ENCODE data around the gene PKHD1. TPM values are rescaled to one million over a fixed set of nuclear protein-coding genes. Genes with fewer than 3 reads are reported as not detected.

Gene PKHD1
- total RNA-seq, 1 experiment from 2014 or later = 0.40 TPM

DNA sequence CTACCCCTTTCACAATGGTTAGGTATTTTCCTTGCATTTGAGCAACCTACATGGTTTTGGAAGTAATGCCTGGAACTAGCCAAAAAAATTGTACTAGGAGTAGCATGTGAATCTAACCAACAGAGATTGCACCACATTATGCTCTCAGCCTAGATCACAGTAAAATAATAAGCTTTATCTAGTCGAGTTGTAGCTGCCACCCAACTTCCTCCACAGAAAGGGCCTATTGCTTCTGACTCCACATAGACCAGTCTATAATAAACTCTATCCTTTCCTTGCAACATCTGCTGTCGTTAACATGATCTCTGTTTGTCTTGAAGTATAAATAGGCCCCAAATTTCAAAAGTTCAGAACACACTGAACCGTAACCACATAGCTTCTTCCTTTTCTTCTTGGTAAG lies 375.5 kb downstream of the PKHD1 start:
- CTCF ChIA-PET = no interaction called here
- no peak overlapping the region for H2AFZ ChIP-seq (ENCODE audit: low read length)
- no peak overlapping the region for H3K4me3 ChIP-seq (ENCODE audit: low read length)
- H3K9ac ChIP-seq (ENCODE audit: low read length) = no peak overlapping the region
- intact Hi-C loops (cut with micrococcal nuclease) = no loop called here
- TF ChIP-seq EZH2 (IDR thresholded peaks at IDR 0.05; ENCODE audit: low read length, unreplicated experiment) (no peak), EZH2phosphoT487 (IDR thresholded peaks at IDR 0.05; ENCODE audit: borderline replicate concordance, low read length) (no peak)
- TF ChIP-seq, protein P1, sequence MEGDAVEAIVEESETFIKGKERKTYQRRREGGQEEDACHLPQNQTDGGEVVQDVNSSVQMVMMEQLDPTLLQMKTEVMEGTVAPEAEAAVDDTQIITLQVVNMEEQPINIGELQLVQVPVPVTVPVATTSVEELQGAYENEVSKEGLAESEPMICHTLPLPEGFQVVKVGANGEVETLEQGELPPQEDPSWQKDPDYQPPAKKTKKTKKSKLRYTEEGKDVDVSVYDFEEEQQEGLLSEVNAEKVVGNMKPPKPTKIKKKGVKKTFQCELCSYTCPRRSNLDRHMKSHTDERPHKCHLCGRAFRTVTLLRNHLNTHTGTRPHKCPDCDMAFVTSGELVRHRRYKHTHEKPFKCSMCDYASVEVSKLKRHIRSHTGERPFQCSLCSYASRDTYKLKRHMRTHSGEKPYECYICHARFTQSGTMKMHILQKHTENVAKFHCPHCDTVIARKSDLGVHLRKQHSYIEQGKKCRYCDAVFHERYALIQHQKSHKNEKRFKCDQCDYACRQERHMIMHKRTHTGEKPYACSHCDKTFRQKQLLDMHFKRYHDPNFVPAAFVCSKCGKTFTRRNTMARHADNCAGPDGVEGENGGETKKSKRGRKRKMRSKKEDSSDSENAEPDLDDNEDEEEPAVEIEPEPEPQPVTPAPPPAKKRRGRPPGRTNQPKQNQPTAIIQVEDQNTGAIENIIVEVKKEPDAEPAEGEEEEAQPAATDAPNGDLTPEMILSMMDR (conservative IDR thresholded peaks at IDR 0.05; ENCODE audit: low read depth, low read length) = no peak
- POLR2A ChIA-PET (ENCODE audit: unreplicated experiment) = no interaction called here
- ATAC-seq (no peak), DNase-seq (no peak)
- no peaks in the 10 kb centered on the region for H3K36me3 ChIP-seq (ENCODE audit: low read depth, low read length)
- no peaks in the 10 kb centered on the region for H3K9me2 ChIP-seq (replicated peaks; ENCODE audit: low read length)
- peaks cover 7% of the 10 kb centered on the region; the same call in 1 of the 2 replicates for H3K4me1 ChIP-seq (ENCODE audit: insufficient read depth, low read length)
- H3K27me3 ChIP-seq (ENCODE audit: low read length) = no peaks in the 10 kb centered on the region
- no peak overlapping the region for H3K27ac ChIP-seq (ENCODE audit: low read length)
- no peak overlapping the region for H3K4me2 ChIP-seq (ENCODE audit: low read length)
- BruUV-seq (replicated peaks) = no TSS peak
- no peaks in the 10 kb centered on the region for H3K79me2 ChIP-seq (ENCODE audit: low read length)
- H3K9me3 ChIP-seq (ENCODE audit: low read length) = no peaks in the 10 kb centered on the region
- H4K20me1 ChIP-seq (ENCODE audit: low read length) = no peaks in the 10 kb centered on the region
- no peaks in the 10 kb centered on the region for H3F3A ChIP-seq (ENCODE audit: low read length, unreplicated experiment)

DNA sequence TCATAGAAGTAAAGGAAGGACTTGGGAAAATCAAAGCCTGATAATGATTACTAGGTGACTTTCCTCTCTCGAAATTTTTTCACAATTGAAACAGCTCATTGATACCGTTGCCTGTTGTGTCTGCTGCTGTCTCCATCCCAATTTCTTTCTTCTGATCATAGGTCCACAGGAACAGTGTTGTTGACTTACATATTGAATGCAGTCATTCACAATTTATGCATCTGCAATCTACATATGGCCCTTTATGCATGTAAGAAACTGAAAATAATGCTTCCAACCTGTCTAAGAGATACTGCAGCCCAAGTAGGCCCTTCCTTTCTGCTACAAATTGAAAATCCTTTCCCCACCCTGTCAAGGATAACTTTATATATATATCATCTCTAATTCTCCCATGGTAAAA lies 381.3 kb downstream of the PKHD1 start:
- intact Hi-C loops (cut with micrococcal nuclease) = no loop called here
- no peaks in the 10 kb centered on the region for H3K27me3 ChIP-seq (ENCODE audit: low read length)
- H3K27ac ChIP-seq (ENCODE audit: low read length) = no peak overlapping the region
- no peak for ATAC-seq
- ChIA-PET CTCF (no interaction called here), POLR2A (ENCODE audit: unreplicated experiment) (interaction anchor here (0.5 kb wide), 2 partner anchors 402 to 447 kb away, joined by 3 to 4 read pairs; no protein-coding TSS in a partner anchor)
- BruUV-seq (replicated peaks) = no TSS peak
- H3K36me3 ChIP-seq (ENCODE audit: low read depth, low read length) = no peaks in the 10 kb centered on the region
- no peak for DNase-seq
- H3K4me3 ChIP-seq (ENCODE audit: low read length) = no peak overlapping the region
- H3K4me1 ChIP-seq (ENCODE audit: insufficient read depth, low read length) = peaks cover 21% of the 10 kb centered on the region
- H3K9ac ChIP-seq (ENCODE audit: low read length) = no peak overlapping the region
- H3F3A ChIP-seq (ENCODE audit: low read length, unreplicated experiment) = no peaks in the 10 kb centered on the region
- no peak overlapping the region for H2AFZ ChIP-seq (ENCODE audit: low read length)
- TF ChIP-seq, protein P1 (conservative IDR thresholded peaks at IDR 0.05; ENCODE audit: low read depth, low read length) = no peak
- TF ChIP-seq EZH2phosphoT487 (IDR thresholded peaks at IDR 0.05; ENCODE audit: borderline replicate concordance, low read length) (no peak), EZH2 (IDR thresholded peaks at IDR 0.05; ENCODE audit: low read length, unreplicated experiment) (no peak)
- H3K9me3 ChIP-seq (ENCODE audit: low read length) = no peaks in the 10 kb centered on the region
- no peaks in the 10 kb centered on the region for H4K20me1 ChIP-seq (ENCODE audit: low read length)
- H3K4me2 ChIP-seq (ENCODE audit: low read length) = no peak overlapping the region
- no peaks in the 10 kb centered on the region for H3K79me2 ChIP-seq (ENCODE audit: low read length)
- H3K9me2 ChIP-seq (replicated peaks; ENCODE audit: low read length) = no peaks in the 10 kb centered on the region

DNA sequence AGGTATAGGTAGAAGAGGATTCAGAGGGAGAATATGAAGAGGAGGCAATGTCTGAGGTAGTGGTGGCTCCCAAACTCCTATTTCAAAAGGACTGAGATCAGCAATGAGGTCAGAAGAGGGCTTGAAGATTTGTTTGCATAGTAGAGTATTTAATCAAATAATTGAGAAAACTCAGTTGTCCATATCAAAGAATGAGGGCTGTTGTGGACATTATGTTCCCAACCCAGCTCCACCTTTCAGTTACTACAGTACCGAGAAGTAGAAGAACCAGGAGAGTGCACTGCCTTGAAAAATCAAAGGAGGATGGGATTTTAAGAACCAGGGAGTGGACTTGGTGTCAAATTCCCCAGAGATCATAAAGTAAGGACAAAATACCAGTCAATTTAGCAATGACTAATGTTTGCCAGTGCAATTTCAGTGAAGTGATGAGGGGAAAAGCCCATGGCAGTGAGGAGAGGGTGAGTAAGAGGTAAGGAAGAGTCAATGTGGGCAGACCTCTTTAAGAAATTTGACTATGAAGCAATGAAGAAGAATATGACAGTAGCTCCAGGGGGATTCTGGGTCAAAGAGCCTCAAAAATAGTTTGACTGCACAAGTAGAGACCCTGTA lies 382.4 kb downstream of the PKHD1 start:
- no peaks in the 10 kb centered on the region for H3F3A ChIP-seq (ENCODE audit: low read length, unreplicated experiment)

More for the DNA sequence above, 382.4 kb downstream of the PKHD1 start:
- DNase-seq (peak; percentile 84), ATAC-seq (peak; percentile 66)
- Histone ChIP-seq H3K9ac (ENCODE audit: low read length) (no peak overlapping the region), H3K79me2 (ENCODE audit: low read length) (no peaks in the 10 kb centered on the region), H3K9me3 (ENCODE audit: low read length) (no peaks in the 10 kb centered on the region), H3K9me2 (replicated peaks; ENCODE audit: low read length) (no peaks in the 10 kb centered on the region), H3K36me3 (ENCODE audit: low read depth, low read length) (no peaks in the 10 kb centered on the region), H3K27me3 (ENCODE audit: low read length) (no peaks in the 10 kb centered on the region), H3K27ac (ENCODE audit: low read length) (peak overlapping the region; percentile 45), H3K4me3 (ENCODE audit: low read length) (no peak overlapping the region), H2AFZ (ENCODE audit: low read length) (no peak overlapping the region), H3K4me2 (ENCODE audit: low read length) (peak overlapping the region; percentile 7), H4K20me1 (ENCODE audit: low read length) (no peaks in the 10 kb centered on the region), H3K4me1 (ENCODE audit: insufficient read depth, low read length) (peaks cover 21% of the 10 kb centered on the region)
- ChIA-PET POLR2A (ENCODE audit: unreplicated experiment) (no interaction called here), CTCF (no interaction called here)
- intact Hi-C loops (cut with micrococcal nuclease) = no loop called here
- no TSS peak for BruUV-seq (replicated peaks)
- TF ChIP-seq EZH2phosphoT487 (IDR thresholded peaks at IDR 0.05; ENCODE audit: borderline replicate concordance, low read length) (no peak), EZH2 (IDR thresholded peaks at IDR 0.05; ENCODE audit: low read length, unreplicated experiment) (no peak)
- TF ChIP-seq, protein P1 (conservative IDR thresholded peaks at IDR 0.05; ENCODE audit: low read depth, low read length) = no peak
